Fibroblast of skin of left biceps (primary cell): ENCODE results near the gene CCT5.
"Not testable (repeated sequence)": the region's sequence is repeated elsewhere in the genome, so short reads cannot be mapped to it uniquely, and the experiment has no call there.

Experiments used
- DNase-seq, 2 experiments: peaks; one replicate each; pipeline ENCODE4 v3.0.0-alpha.2; 2013; ENCODE audit warnings: low read depth in 2 of 2

Gene CCT5

GRCh38 chr5:10277773-10278630, 27.9 kb downstream of the CCT5 start:
- no peak for DNase-seq

- DNase-seq: no peak
Measured at GRCh38 chr5:10278658-10279279, 28.7 kb downstream of the CCT5 start.

- no peak for DNase-seq
Measured at GRCh38 chr5:10279328-10279727, 29.2 kb downstream of the CCT5 start.

- no peak for DNase-seq
Measured at GRCh38 chr5:10279925-10280720, 30.0 kb downstream of the CCT5 start.

DNA sequence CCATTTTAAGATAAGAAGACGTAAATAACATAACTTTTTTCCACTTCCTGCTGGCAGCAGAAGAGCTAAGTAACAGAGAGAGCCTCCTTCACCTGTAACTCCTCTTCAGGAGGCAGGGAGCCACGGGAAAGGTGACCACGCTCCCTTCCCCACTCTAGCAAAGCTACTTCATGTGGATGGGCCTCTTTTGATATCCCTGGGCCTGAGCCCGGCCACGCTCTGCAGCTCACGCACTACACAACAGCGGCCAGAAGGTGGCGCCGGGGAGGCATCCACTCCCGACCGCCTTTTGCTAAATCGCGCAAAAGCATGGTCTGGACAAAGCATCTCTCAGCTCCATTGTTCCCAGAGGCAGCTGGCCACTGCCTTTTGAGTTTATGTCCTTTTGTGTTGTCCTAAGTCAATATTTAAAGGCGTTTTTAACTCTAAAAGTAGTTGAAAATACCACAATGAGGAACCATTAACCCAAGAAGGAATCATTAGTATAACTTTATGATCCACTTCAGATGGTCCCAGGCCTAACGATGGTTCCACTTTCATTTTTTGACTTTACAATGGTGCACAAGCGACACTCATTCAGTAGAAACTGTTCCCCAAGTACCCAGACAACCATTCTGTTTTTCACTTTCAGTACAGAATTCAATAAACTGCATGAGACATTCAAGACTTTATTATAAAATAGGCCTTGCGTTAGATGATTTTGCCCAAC, 34.0 kb downstream of the CCT5 start:
- DNase-seq: peak in 1 of 2 experiments; percentile 28

- DNase-seq: not testable (repeated sequence)
Measured at GRCh38 chr5:10285362-10285761, 35.3 kb downstream of the CCT5 start.

GRCh38 chr5:10286162-10286861, 36.2 kb downstream of the CCT5 start:
- DNase-seq: no peak

- DNase-seq: no peak
Measured at GRCh38 chr5:10286862-10287227, 36.8 kb downstream of the CCT5 start.

DNA sequence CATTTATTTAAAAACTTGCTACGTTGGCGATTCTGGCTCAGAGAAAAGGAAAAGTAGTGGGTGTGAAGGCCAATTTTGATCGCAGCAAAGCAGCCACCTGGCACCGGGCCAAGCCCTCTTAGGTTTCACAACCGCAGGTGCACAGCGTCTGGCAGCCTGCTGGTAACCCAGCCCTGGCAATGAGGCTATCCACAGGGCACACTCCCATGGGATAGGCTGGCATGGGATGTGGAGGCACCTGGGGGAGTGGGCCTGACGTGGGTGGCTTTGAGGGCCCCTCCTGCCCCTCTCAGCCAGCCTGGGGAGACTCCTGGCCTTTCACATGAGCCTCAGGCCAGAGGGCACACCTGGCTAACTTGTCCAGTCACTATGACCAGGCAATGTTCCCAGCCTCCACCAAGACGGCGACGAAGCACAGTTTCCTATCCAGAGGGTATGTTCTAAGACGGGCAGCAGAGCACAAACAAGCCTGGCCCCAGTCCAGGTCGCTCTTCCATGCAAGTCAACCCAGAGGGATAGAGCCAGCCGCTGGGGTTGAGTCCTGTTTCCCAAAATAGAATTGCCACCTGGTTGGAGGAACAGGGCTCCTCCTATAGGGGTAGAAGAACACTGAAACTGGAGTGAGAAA, 38.6 kb downstream of the CCT5 start:
- no peak for DNase-seq

GRCh38 chr5:10289353-10289752, 39.3 kb downstream of the CCT5 start:
- no peak for DNase-seq

DNA sequence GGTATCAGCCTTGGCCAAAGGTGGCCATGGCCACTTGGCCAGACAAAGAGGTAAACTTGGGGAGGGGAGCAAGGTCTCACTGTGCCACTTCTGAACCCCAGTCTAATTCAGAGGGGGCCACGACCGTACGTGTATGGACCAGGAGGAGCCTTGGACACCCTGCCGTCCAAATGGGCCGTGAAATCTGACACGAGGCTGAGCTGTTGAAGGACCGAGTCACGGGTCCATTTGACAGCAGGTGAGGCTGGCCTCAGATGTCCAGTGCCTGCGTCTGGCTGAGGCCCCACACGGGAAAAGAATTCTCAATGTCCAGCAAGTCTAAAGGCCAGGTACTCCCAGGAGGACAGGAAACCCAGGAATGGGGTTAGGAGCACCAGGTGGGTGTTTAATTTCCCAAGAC, 39.9 kb downstream of the CCT5 start:
- no peak for DNase-seq

DNA sequence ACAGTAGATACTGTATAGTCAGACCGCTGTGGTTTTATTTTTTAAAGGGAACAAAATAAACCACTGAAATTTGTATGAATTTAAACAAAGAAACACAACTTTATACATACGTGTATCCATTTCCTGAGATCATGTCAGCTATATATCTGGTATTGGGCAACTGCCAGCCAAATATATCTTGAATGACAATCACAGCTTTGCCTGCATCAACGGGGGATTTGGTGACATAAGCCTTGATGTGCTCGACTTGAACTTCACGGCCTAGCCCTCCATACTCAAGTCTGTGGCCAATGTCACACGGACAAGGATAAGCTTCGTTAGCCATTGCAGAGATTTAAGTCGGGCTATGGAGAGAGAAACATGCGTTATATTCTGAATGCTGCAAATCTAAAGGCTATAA, 40.4 kb downstream of the CCT5 start:
- DNase-seq: no peak

DNA sequence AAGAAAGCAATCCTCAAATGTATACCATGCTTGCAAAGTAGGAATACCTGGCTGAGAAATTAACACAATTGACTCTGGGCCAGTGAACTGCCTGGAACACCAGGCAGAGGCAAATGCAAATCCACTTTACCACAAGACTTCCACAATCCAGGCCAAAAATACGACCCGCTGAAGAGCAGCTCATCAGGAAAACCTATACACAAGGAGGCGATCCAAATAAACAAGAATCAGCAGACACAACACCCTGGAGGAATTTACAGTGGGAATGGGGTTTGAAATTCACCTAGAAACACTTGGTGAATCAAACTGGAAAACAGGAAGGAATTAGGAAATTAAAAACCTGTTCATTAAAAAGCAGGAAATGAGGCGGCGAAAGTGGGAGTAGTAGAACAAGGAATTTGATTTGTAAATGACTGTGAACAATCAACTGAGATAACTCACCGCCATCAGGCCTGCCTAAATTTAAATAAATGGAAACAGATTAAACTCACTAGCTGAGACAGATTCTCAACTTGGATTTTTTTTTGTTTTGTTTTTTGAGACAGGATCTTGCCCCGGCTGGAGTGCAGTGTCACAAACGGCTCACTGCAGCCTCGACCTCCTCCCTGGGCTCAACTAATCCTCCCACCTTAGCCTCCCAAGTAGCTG, 41.7 kb downstream of the CCT5 start:
- DNase-seq: no peak

DNA sequence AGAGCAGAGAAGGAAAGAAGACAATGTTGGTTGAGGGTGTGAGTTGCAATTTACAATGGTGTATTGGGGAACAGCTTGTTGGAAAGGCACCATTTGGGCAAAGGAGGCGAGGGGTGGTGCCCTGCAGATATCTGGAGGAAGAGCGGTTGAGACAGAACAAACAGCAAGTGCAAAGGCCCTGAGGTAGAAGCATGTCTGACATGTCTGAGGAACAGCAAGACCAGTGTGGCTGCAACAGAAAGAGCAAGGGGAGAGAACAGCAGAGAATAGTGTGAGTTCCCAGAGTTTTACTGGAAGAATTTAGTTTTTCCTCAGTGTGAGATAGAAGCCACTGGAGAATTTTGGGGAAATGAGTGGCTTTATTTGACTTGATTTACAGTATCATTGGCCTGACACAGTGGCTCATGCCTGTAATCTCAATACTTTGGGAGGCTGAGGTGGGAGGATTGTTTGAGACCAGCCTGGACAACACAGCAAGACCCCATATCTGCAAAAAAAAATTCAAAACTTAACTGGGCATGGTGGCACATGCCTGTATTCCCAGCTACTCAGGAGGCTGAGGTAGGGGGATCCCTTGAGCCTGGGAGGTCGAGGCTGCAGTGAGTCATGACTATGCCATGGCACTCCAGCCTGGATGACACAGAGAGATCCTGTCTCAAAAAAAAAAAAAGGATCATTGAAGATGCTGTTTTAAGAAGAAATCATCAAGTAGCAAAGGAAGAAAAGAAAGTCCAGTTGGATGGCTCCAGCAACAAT, 44.0 kb downstream of the CCT5 start:
- DNase-seq: no peak

DNA sequence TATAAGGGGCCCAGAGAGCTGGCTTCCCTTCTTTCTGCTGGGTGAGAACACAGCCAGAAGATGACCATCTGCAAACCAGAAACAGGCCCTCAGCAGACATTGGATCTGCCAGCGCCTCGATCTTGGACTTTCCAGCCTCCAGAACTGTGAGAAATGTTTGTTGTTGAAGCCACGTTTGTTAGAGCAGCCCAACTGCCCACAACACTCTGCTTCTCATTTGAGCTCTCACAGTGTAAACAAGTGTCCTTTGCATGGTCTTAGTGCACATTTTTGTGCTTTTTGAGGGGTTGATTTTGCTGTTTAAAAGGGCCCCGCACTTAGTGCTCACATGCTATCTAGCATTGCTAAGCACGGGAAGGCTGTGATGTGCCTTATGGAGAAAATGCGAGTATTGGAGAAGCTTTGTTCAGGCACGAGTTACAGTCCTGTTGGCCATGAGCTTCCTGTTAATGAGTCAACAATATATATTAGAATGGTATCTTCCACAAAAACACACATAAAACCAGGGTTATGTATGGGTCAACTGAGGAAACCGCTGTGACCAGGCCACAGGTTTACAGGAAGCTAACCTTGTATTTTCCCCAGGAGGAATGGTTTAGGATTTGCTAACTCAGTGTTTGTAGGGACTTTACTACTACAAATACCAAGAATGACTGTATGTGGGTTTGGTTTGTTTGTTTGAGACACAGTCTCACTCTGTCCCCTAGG, 45.7 kb downstream of the CCT5 start:
- DNase-seq: no peak

GRCh38 chr5:10297646-10298204, 47.6 kb downstream of the CCT5 start:
- no peak for DNase-seq

DNA sequence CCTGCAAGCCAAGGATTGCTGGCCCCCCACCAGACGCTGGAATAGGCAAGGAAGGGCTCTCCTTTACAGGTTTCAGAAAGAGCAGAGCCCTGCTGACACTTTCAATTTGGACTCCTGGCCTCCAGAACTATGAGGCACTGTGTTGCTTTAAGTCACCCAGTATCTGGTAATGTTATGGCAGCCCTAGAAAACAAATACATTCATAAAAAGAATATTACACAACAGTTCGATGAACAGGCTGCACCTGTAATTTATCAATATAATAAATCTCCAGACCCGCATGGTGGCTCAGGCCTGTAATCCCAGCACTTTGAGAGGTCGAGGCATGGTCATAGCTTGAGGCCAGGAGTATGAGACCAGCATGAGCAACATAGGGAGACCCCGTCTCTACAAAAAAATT, 50.2 kb downstream of the CCT5 start:
- DNase-seq: no peak

DNA sequence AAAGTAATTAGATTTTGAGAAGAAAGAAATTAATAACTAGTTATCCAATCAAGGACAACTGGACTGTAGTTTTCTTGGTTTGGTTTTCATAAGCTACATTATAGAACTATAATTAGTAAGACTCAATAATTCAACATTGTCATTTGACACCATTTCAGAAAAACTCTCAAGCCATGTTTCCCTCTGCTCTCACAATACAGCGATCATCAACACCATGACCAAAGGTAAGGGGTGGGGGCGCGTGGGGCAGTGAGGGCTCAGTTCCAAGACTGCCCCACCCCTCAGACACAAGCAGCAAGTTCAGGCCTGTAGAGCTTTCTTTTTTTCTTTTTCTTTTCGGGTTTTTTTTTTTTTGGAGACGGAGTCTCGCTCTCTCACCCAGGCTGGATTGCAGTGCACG, 51.2 kb downstream of the CCT5 start:
- DNase-seq: no peak
